HG02642 (cell line): ENCODE measurements around the gene ALOXE3.
"Not testable (repeated sequence)": the region's sequence is repeated elsewhere in the genome, so short reads cannot be mapped to it uniquely, and the experiment has no call there.

ENCODE experiments used
- ATAC-seq: cut with Tn5 transposase; IDR thresholded peaks from one replicate; pipeline ENCODE4 v1.9.1; 2021; ENCODE audit warnings: mild to moderate bottlenecking; ENCODE audit not compliant: unreplicated experiment, poor library complexity

The ALOXE3 gene

DNA sequence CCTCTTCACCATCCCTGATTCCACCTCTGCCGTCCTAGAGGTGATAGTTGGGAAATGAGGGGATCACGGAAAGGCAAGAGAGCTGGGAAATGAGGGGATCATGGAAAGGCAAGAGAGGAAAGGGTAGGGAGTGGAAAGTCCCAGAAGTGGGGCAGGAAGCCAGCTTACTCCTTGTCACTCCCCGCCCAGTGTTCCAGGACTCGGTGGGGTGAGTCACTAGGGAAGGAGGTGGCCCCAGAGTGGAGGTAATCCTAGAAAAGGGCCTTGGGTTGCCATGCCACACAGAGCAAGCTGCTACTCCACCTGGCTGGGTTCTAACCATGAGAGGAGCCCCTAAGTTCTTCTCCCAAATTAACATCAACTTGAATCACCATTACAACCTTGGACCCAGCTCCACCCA, 14.8 kb downstream of the ALOXE3 start:
- ATAC-seq = no peak

DNA sequence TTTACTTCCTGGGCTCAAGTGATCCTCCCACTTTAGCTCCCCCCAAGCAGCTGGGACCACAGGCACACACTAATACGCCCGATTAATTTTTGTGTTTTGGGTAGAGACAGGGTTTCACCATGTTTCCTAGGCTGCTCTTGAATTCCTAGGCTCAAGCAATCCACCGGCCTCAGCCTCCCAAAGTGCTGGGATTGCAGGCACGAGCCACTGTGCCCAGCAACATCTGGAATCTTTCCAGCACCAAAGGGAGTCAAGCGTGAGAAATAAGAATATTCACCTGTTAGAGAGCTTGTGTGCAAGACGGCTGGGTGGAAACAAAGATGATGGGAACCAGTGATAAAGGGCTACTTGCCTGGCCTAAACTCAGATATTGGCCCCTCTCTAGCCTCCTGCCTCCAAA, 16.6 kb downstream of the ALOXE3 start:
- ATAC-seq = no peak

- no peak for ATAC-seq
These were observed 17.6 kb downstream of the ALOXE3 start for GRCh38 chr17:8100763-8101162.

DNA sequence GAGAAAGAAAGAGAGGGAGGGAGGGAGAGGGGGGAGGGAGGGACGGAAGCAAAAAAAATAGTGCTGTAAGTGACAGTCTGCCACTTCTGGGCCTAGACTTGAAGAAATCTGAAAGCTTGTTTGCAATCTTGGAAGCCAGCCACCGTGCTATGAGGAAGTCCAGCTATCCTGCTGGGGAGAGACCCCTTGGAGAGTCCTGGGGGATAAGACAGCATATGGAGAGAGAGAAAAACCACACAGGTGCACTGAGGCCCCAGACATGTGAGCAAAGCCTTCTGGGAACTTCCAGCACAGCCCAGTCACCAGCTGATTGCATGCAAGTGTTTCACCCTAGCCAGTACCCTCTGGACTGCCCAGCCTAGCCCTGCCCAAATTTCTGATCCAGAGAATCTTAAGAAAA, 18.2 kb downstream of the ALOXE3 start:
- ATAC-seq = no peak

GRCh38 chr17:8096541-8096940, 21.8 kb downstream of the ALOXE3 start:
- no peak for ATAC-seq

DNA sequence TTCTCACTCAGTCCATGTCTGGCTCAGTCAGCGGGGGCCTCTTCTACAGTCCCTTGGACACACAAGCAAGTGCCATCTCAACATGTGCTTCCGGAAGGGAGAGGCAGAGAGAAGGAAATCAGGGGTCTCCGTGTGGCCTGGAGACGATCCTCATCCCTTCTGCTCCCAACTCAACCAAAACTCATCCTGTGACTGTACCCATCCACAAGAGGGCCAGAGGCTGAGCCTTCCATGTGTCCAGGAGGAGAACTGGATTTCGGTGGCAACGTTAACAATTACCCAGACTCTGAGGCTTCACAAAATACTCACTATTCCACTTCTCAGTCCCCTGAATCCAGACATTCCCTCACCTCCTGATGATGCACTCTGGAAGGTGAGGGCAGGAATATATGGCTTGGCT, 23.0 kb downstream of the ALOXE3 start:
- no peak for ATAC-seq

- ATAC-seq = no peak
These were observed 27.2 kb downstream of the ALOXE3 start for GRCh38 chr17:8091033-8091687.

- no peak for ATAC-seq
These were observed 28.6 kb downstream of the ALOXE3 start for GRCh38 chr17:8089728-8090127.

GRCh38 chr17:8087952-8088230, 30.4 kb downstream of the ALOXE3 start:
- ATAC-seq = no peak

- ATAC-seq = no peak
These were observed 31.0 kb downstream of the ALOXE3 start, which contains the start of gene ALOX12B for GRCh38 chr17:8087075-8087951. TSS of gene ALOX12B (minus strand) at chr17:8087716. CDS start at chr17:8087442, 274 bp downstream.

- no peak for ATAC-seq
These were observed 34.1 kb downstream of the ALOXE3 start for GRCh38 chr17:8084250-8084649.

- no peak for ATAC-seq
These were observed 36.0 kb downstream of the ALOXE3 start for GRCh38 chr17:8082292-8082691.

GRCh38 chr17:8081876-8082275, 36.4 kb downstream of the ALOXE3 start:
- ATAC-seq = no peak

DNA sequence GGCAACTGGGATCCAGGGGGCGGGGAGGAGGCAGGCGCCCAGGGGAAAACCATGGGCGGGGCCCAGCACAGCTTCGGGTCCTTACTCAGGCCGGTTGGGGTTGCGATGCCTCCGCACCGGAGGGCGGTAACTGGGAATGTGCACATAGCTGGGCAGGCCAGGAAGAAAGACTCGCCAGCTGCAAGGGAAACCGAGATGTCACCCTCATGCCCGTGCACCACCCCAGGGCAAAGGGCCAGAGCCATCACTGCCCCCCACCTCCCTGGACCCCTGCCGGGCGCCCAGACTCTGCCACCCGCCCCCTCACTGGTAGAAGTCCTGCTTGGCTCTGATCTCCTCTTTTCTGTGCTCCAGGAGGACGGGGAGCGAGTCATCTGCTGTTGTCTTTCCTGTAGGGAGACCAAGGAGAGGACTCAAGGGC, 37.5 kb downstream of the ALOXE3 start:
- ATAC-seq = no peak

DNA sequence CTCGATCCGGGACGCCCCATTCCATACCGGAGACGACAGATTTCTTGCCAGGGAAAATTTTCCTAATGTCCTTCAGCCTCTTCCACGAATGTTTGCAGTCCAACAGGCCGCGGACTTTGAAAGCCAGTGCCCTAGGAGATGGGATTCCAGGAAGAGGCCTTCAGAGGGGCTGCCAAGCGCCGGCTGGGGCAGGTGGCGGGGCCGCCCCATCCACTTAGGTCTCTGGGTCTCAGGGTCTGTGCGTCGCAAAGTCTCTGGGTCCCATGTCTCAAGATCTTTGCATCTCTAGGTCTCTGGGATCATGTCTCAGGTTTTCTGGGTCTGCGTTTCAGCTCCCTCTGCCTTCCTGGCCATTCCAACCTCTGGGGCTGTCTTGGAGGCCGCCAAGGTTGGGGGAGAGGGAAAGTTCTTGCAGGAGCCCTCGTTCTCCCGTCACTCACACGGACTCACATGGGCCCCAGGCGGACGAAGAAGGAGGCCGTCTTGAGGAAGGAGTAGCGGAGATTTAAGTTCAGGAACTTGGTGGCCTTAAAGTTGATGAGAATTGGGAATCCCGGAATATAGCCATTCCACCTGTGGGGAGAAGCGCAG, 38.0 kb downstream of the ALOXE3 start:
- no peak for ATAC-seq

DNA sequence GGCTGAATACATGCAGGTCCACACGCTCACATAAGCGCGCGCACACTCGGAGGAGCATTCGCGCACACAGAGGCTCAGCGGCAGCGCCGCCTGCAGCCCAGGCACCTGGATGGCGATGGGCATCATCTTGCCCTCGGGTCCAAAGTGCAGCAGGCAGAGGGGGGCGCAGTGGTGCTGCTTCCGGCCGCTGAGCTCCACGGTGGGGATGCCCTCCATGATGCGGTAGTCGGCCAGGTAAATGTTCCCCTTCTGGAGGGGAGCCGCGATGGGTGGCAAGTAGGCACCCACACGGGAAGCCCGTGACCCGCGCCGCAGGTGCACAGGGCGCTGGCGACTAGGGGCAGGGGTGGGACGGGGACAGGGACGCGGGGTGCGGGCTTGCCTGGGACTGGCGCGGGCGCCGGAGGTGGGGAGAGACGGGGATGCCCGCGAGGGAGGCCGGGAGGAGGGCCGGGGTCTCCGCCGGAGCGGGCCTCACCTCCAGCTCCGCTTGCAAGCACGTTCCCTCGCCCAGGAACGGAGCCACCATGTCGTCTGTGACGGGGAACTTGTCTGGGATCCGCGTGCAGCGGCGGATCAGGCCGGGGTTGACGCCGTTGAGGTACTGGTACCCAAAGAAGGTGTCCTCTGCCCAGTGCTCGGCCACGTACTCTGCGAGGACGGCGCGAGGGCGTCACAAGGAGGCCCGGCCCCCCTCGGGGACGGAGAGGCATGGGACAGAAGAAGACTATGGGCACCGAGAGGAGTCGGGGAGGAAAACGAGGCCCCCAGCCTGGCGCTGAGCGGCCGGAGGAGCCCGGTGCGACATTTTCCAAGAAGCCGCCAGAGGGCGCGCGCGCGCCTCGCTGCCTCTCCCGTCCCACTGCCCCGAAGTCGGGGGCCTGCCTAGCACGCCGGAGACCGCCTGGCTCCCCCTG, 38.8 kb downstream of the ALOXE3 start:
- ATAC-seq = peak; percentile 74

GRCh38 chr17:8077939-8078338, 40.4 kb downstream of the ALOXE3 start:
- ATAC-seq = not testable (repeated sequence)

- ATAC-seq = no peak
These were observed 41.6 kb downstream of the ALOXE3 start for GRCh38 chr17:8076502-8077266.

- no peak for ATAC-seq
These were observed 42.6 kb downstream of the ALOXE3 start for GRCh38 chr17:8075574-8076342.
